Mesenchymal stem cell (in vitro differentiated cells and primary cell): ENCODE measurements around the gene RILPL1.
"Not testable (repeated sequence)": the region's sequence is repeated elsewhere in the genome, so short reads cannot be mapped to it uniquely, and the experiment has no call there.

Experiments used
- DNase-seq: peaks from one replicate; pipeline ENCODE4 v3.0.0-alpha.2; 2013
- H2AFZ ChIP-seq: one replicate; pipeline ENCODE4 v1.6.1; 2013; ENCODE audit warnings: low read depth, mild to moderate bottlenecking, control low read depth, inconsistent platforms, low read length, moderate library complexity
- H2AK5ac ChIP-seq: 2 replicates; pipeline ENCODE4 v1.6.1; 2013; ENCODE audit warnings: low read length, moderate library complexity, mild to moderate bottlenecking, inconsistent platforms; ENCODE audit not compliant: severe bottlenecking
- H2BK120ac ChIP-seq: one replicate; pipeline ENCODE4 v1.6.1; 2013; ENCODE audit warnings: low read depth, mild to moderate bottlenecking, inconsistent platforms, low read length, moderate library complexity
- H2BK12ac ChIP-seq, 2 experiments: one replicate each; pipeline ENCODE4 v1.6.1; 2013; ENCODE audit warnings: inconsistent platforms in 2 of 2, low read length in 2 of 2, mild to moderate bottlenecking in 2 of 2, moderate library complexity in 2 of 2, control low read depth in 1 of 2
- H2BK15ac ChIP-seq: one replicate; pipeline ENCODE4 v1.6.1; 2013; ENCODE audit warnings: mild to moderate bottlenecking, low read depth, inconsistent platforms; ENCODE audit not compliant: poor library complexity, severe bottlenecking
- H2BK5ac ChIP-seq: 2 replicates; pipeline ENCODE4 v1.6.1; 2013; ENCODE audit warnings: low read depth, mild to moderate bottlenecking, low read length, control low read depth, inconsistent platforms; ENCODE audit not compliant: poor library complexity, severe bottlenecking
- H3K14ac ChIP-seq, 2 experiments: one replicate each; pipeline ENCODE4 v1.6.1; 2013; ENCODE audit warnings: inconsistent platforms in 2 of 2, low read length in 2 of 2, control low read depth in 1 of 2, mild to moderate bottlenecking in 1 of 2, moderate library complexity in 1 of 2
- H3K18ac ChIP-seq, 2 experiments: one replicate each; pipeline ENCODE4 v1.6.1; 2013; ENCODE audit warnings: inconsistent platforms in 2 of 2, low read length in 2 of 2, control low read depth in 1 of 2, low read depth in 1 of 2, mild to moderate bottlenecking in 1 of 2
- H3K23ac ChIP-seq, 2 experiments: one replicate each; pipeline ENCODE4 v1.6.1; 2013; ENCODE audit warnings: inconsistent platforms in 2 of 2, low read length in 2 of 2, mild to moderate bottlenecking in 2 of 2, moderate library complexity in 2 of 2, control low read depth in 1 of 2
- H3K27ac ChIP-seq: 2 replicates; pipeline ENCODE4 v1.5.1; 2013; ENCODE audit warnings: mild to moderate bottlenecking, moderate library complexity, low read length, control low read depth, inconsistent platforms; ENCODE audit not compliant: poor library complexity, severe bottlenecking
- H3K27me3 ChIP-seq, 2 experiments: 2 replicates each; pipeline versions ENCODE4 v1.6.1 to v1.7.0; 2013; ENCODE audit warnings: low read length in 2 of 2, mild to moderate bottlenecking in 2 of 2, moderate library complexity in 2 of 2, control low read depth in 1 of 2, inconsistent platforms in 1 of 2; ENCODE audit not compliant: control insufficient read depth in 1 of 2, insufficient read depth in 1 of 2
- H3K36me3 ChIP-seq, 2 experiments: 2 replicates each; pipeline versions ENCODE4 v1.6.1 to v1.7.0; 2013; ENCODE audit warnings: low read length in 2 of 2, control low read depth in 1 of 2, inconsistent platforms in 1 of 2, low read depth in 1 of 2, mild to moderate bottlenecking in 1 of 2; ENCODE audit not compliant: insufficient read depth in 2 of 2, control insufficient read depth in 1 of 2
- H3K4ac ChIP-seq, 2 experiments: one replicate each; pipeline ENCODE4 v1.6.1; 2013; ENCODE audit warnings: inconsistent platforms in 2 of 2, low read length in 2 of 2, mild to moderate bottlenecking in 2 of 2, moderate library complexity in 2 of 2, control low read depth in 1 of 2, low read depth in 1 of 2
- H3K4me1 ChIP-seq: 2 replicates; pipeline ENCODE4 v1.6.1; 2013; ENCODE audit warnings: low read depth, low read length, control low read depth; ENCODE audit not compliant: control insufficient read depth, insufficient read depth
- H3K4me2 ChIP-seq: 2 replicates; pipeline ENCODE4 v1.6.1; 2013; ENCODE audit warnings: low read length, mild to moderate bottlenecking, inconsistent platforms; ENCODE audit not compliant: poor library complexity, severe bottlenecking
- H3K4me3 ChIP-seq, 2 experiments: 2 replicates each; pipeline versions ENCODE4 v1.5.1 to v1.7.0; 2013; ENCODE audit warnings: low read length in 2 of 2, mild to moderate bottlenecking in 2 of 2, control low read depth in 1 of 2, low read depth in 1 of 2; ENCODE audit not compliant: insufficient read depth in 1 of 2
- H3K79me1 ChIP-seq: replicated peaks from 2 replicates; pipeline ENCODE4 v1.6.1; 2013; ENCODE audit warnings: mild to moderate bottlenecking, control low read depth, low read length, inconsistent platforms; ENCODE audit not compliant: poor library complexity, severe bottlenecking
- H3K9ac ChIP-seq: 2 replicates; pipeline ENCODE4 v1.7.0; 2013; ENCODE audit warnings: mild to moderate bottlenecking, low read length, moderate library complexity
- H3K9me3 ChIP-seq: 2 replicates; pipeline ENCODE4 v1.7.0; 2013; ENCODE audit warnings: mild to moderate bottlenecking, low read length; ENCODE audit not compliant: control insufficient read depth
- H4K8ac ChIP-seq: one replicate; pipeline ENCODE4 v1.6.1; 2013; ENCODE audit warnings: inconsistent platforms, mild to moderate bottlenecking, low read length, moderate library complexity
- H4K91ac ChIP-seq: one replicate; pipeline ENCODE4 v1.6.1; 2013; ENCODE audit warnings: mild to moderate bottlenecking, low read length, inconsistent platforms
- WGBS: methylation state at CpG from one replicate; pipeline ENCODE4 v1.1.7; 2013; ENCODE audit warnings: mixed read lengths; 5-methylcytosine and 5-hydroxymethylcytosine counted together

The RILPL1 gene

DNA sequence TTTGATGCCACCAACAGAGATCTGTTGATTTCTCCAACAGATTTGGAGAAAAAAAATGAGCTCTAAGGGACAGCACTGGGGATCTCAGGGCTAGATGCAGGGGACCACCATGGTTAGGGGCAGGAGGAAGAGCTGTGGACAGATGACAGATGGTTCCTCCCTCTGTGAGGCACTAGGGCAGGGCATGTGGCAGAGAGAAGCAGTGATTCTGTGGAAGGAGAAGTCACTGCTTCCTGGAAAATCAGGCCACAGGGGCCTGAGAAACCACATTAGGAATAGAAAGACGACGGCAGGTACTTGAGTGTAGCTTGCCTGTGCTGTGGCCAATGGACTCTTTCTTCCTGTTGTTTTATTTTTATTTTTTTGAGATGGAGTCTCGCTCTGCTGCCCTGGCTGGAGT, 25.9 kb upstream of the RILPL1 start:
- 92% methylated on average over 3 of the region's 3 CpGs for WGBS
- Histone ChIP-seq H3K27me3 (peaks cover 0 to 12% of the 10 kb centered on the region in 2 experiments), H3K36me3 (no peaks in the 10 kb centered on the region)

DNA sequence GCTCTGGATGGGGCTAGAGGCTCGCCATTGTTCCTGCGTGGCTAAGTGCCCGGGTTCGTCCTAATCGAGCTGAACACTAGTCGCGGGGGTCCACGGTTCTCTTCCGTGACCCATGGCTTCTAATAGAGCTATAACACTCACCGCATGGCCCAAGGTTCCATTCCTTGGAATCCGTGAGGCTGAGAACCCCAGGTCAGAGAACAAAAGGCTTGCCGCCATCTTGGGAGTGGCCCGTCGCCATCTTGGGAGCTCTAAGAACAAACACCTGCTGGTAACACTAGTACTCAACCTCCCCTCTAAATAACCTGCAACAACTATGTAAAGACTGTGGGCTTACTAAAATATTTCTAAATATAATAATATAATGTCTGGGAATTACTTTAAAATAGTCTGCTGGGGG, 25.0 kb upstream of the RILPL1 start:
- H3K4ac ChIP-seq, H2BK5ac ChIP-seq, H3K9ac ChIP-seq, H2BK12ac ChIP-seq, H3K4me2 ChIP-seq, H2AFZ ChIP-seq, H3K4me1 ChIP-seq, H4K91ac ChIP-seq, H3K4me3 ChIP-seq, H4K8ac ChIP-seq, H3K23ac ChIP-seq, H2BK15ac ChIP-seq, H3K36me3 ChIP-seq, H3K14ac ChIP-seq, H3K27ac ChIP-seq, H2BK120ac ChIP-seq, H2AK5ac ChIP-seq, H3K9me3 ChIP-seq, H3K18ac ChIP-seq, H3K79me1 ChIP-seq, DNase-seq: not testable (repeated sequence)
- WGBS, result 94% methylated on average over 14 of the region's 14 CpGs
- H3K27me3 ChIP-seq, result peaks cover 0 to 12% of the 10 kb centered on the region in 2 experiments

More for the DNA sequence above, 25.9 kb upstream of the RILPL1 start:
- Histone ChIP-seq H3K79me1 (no peaks in the 10 kb centered on the region), H3K18ac (no peak overlapping the region), H2AK5ac (no peak overlapping the region), H2BK5ac (no peak overlapping the region), H3K9ac (no peak overlapping the region), H2AFZ (no peak overlapping the region), H3K4me2 (no peak overlapping the region), H2BK15ac (no peak overlapping the region), H4K8ac (no peak overlapping the region), H3K4me1 (no peaks in the 10 kb centered on the region), H2BK12ac (no peak overlapping the region), H3K4me3 (no peak overlapping the region), H3K4ac (no peak overlapping the region), H2BK120ac (no peak overlapping the region), H4K91ac (no peak overlapping the region), H3K23ac (no peak overlapping the region), H3K14ac (no peak overlapping the region), H3K9me3 (no peaks in the 10 kb centered on the region), H3K27ac (no peak overlapping the region)
- no peak for DNase-seq

DNA sequence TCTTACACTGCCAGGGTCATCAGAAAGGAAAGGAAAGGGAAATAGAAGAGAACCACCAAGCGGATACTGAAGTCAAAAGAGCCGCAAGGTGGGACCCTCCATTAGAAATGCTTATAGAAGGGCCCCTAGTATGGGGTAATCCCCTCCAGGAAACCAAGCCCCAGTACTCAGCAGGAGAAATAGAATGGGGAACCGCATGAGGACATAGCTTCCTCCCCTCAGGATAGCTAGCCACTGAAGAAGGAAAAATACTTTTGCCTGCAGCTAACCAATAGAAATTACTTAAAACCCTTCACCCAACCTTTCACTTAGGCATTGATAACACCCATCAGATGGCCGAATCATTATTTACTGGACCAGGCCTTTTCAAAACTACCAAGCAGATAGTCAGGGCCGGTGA, 21.3 kb upstream of the RILPL1 start:
- not testable (repeated sequence) for H2BK12ac ChIP-seq
- 82% methylated on average over 5 of the region's 5 CpGs for WGBS

DNA sequence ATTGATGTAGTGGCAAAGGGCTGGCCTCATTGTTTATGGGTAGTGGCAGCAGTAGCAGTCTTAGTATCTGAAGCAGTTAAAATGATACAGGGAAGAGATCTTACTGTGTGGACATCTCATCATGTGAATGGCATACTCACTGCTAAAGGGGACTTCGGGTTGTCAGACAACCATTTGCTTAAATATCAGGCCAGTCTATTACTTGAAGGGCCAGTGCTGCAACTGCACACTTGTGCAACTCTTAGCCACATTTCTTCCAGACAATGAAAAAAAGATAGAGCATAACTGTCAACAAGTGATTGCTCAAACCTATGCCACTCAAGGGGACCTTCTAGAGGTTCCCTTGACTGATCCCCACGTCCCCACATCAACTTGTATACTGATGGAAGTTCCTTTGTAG, 20.6 kb upstream of the RILPL1 start:
- H3K23ac ChIP-seq, result not testable (repeated sequence)

More for the DNA sequence above, 21.3 kb upstream of the RILPL1 start:
- H2BK120ac ChIP-seq, H3K9ac ChIP-seq, H3K4me2 ChIP-seq, H3K27ac ChIP-seq, H3K14ac ChIP-seq, H3K79me1 ChIP-seq, H2BK15ac ChIP-seq, H3K9me3 ChIP-seq, H4K91ac ChIP-seq, H3K36me3 ChIP-seq, DNase-seq, H3K23ac ChIP-seq, H4K8ac ChIP-seq, H3K4me3 ChIP-seq, H3K18ac ChIP-seq, H2BK5ac ChIP-seq, H2AFZ ChIP-seq, H3K4me1 ChIP-seq, H2AK5ac ChIP-seq, H3K4ac ChIP-seq: not testable (repeated sequence)
- H3K27me3 ChIP-seq, result peaks cover 5 to 14% of the 10 kb centered on the region in 2 experiments

More for the DNA sequence above, 20.6 kb upstream of the RILPL1 start:
- not testable (repeated sequence) for H2BK15ac ChIP-seq, H3K4me1 ChIP-seq, H3K18ac ChIP-seq, H3K14ac ChIP-seq, H3K79me1 ChIP-seq, H2AFZ ChIP-seq, H2BK5ac ChIP-seq, H2AK5ac ChIP-seq, H2BK120ac ChIP-seq, H4K8ac ChIP-seq, H3K27ac ChIP-seq, H3K4me2 ChIP-seq, DNase-seq, H3K9me3 ChIP-seq, H3K4me3 ChIP-seq, H3K9ac ChIP-seq, H3K4ac ChIP-seq, H2BK12ac ChIP-seq, H4K91ac ChIP-seq, H3K36me3 ChIP-seq
- WGBS, result 36% methylated on average over 2 of the region's 2 CpGs
- H3K27me3 ChIP-seq, result peaks cover 5 to 20% of the 10 kb centered on the region in 2 experiments
